Neutrophil (primary cell): ENCODE data around the gene AIP.

ENCODE experiments used
- H3K27ac ChIP-seq: fragments of 200-600 bp; sonication (generic); 2 replicates; pipeline ENCODE4 v1.5.1; 2016; ENCODE audit warnings: mild to moderate bottlenecking, moderate library complexity
- H3K27me3 ChIP-seq: fragments of 200-600 bp; sonication (generic); 2 replicates; pipeline ENCODE4 v1.6.0; 2016; ENCODE audit warnings: mild to moderate bottlenecking
- H3K36me3 ChIP-seq: fragments of 200-600 bp; sonication (generic); 2 replicates; pipeline ENCODE4 v1.5.1; 2017
- H3K4me1 ChIP-seq, 2 experiments: fragments of 200-600 bp in 1 of 2; sonication (generic) in 1 of 2; 1 replicate in 1 of 2; 2 replicates in 1 of 2; pipeline versions ENCODE4 v1.5.1 to v1.6.1; 2013 to 2016; ENCODE audit warnings: low read depth in 1 of 2, low read length in 1 of 2, mild to moderate bottlenecking in 1 of 2, moderate library complexity in 1 of 2; ENCODE audit not compliant: control insufficient read depth in 1 of 2, insufficient read depth in 1 of 2
- H3K4me3 ChIP-seq, 2 experiments: fragments of 200-600 bp in 1 of 2; sonication (generic) in 1 of 2; 1 replicate in 1 of 2; 2 replicates in 1 of 2; pipeline ENCODE4 v1.5.1; 2013 to 2016; ENCODE audit warnings: low read depth in 1 of 2, low read length in 1 of 2, mild to moderate bottlenecking in 1 of 2, moderate library complexity in 1 of 2
- H3K9me3 ChIP-seq: fragments of 200-600 bp; sonication (generic); 2 replicates; pipeline ENCODE4 v1.5.1; 2016
- TF ChIP-seq, protein P1 (sequence below): fragments of 200-600 bp; sonication (generic); IDR thresholded peaks from 2 replicates; pipeline ENCODE4 v1.5.1; 2016; ENCODE audit warnings: antibody characterized with exemption

Gene AIP

DNA sequence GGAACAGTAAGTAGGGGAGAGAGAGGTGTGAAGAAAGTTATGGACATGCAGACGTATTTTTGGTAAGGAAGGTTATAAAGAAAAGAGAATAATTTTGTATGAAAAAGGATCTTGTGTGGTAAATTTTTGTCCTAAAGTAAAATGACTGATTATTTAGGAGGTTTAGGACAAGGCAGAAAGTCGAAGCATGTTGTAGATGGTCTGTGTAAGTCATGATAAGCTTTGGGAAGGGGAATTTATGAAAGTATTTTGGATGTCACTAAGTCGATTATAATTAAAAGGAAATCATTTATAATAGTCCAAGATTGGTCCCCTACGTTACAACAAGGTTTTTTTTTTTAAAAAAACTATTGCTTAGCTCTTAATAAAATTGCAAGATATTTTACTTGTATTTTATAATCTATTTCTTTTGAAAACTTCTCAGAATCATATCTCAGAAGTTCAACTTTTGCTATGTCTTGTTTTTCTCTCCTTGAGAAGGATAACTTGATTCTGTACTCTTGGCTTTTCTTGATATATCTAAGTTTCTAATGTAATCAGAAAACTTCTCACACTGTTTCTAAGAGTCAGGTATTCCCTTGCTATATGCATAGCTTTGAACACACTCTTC is 51.3 kb downstream of the AIP start:
- Histone ChIP-seq H3K4me3 (no peak overlapping the region), H3K36me3 (no peaks in the 10 kb centered on the region), H3K27me3 (peaks cover 16% of the 10 kb centered on the region), H3K9me3 (peaks cover 6% of the 10 kb centered on the region), H3K4me1 (no peaks in the 10 kb centered on the region), H3K27ac (no peak overlapping the region)
- TF ChIP-seq, protein P1, sequence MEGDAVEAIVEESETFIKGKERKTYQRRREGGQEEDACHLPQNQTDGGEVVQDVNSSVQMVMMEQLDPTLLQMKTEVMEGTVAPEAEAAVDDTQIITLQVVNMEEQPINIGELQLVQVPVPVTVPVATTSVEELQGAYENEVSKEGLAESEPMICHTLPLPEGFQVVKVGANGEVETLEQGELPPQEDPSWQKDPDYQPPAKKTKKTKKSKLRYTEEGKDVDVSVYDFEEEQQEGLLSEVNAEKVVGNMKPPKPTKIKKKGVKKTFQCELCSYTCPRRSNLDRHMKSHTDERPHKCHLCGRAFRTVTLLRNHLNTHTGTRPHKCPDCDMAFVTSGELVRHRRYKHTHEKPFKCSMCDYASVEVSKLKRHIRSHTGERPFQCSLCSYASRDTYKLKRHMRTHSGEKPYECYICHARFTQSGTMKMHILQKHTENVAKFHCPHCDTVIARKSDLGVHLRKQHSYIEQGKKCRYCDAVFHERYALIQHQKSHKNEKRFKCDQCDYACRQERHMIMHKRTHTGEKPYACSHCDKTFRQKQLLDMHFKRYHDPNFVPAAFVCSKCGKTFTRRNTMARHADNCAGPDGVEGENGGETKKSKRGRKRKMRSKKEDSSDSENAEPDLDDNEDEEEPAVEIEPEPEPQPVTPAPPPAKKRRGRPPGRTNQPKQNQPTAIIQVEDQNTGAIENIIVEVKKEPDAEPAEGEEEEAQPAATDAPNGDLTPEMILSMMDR, result no peak

DNA sequence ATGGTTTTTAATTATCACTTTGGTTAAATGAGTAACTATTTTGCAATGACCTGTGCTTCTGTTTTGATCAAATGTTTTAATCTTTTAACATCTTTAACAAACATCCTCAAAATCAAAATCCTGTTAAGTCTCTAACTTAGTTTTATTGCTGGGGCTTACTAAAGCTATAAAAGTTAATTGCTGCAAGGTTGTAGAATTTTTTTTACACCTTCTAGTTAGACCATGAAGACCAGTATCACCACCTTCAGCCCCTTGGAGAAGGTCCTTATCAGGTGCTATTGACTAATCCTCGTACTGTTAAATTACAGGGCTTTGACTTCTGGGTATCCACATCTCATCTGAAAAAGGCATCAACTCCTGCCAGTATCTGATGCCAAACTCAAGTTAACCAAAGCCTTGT is 52.7 kb downstream of the AIP start:
- Histone ChIP-seq H3K4me1 (no peaks in the 10 kb centered on the region), H3K27me3 (peaks cover 2% of the 10 kb centered on the region), H3K27ac (no peak overlapping the region), H3K4me3 (no peak overlapping the region), H3K36me3 (no peaks in the 10 kb centered on the region), H3K9me3 (peaks cover 6% of the 10 kb centered on the region)
- TF ChIP-seq, protein P1, result no peak

GRCh38 chr11:67538306-67538705 is 55.5 kb downstream of the AIP start:
- no peaks in the 10 kb centered on the region for H3K4me1 ChIP-seq
- H3K36me3 ChIP-seq, result no peaks in the 10 kb centered on the region
- no peak overlapping the region for H3K27ac ChIP-seq
- H3K4me3 ChIP-seq, result no peak overlapping the region
- peaks cover 5% of the 10 kb centered on the region for H3K9me3 ChIP-seq
- no peaks in the 10 kb centered on the region for H3K27me3 ChIP-seq
- TF ChIP-seq, protein P1, result no peak

DNA sequence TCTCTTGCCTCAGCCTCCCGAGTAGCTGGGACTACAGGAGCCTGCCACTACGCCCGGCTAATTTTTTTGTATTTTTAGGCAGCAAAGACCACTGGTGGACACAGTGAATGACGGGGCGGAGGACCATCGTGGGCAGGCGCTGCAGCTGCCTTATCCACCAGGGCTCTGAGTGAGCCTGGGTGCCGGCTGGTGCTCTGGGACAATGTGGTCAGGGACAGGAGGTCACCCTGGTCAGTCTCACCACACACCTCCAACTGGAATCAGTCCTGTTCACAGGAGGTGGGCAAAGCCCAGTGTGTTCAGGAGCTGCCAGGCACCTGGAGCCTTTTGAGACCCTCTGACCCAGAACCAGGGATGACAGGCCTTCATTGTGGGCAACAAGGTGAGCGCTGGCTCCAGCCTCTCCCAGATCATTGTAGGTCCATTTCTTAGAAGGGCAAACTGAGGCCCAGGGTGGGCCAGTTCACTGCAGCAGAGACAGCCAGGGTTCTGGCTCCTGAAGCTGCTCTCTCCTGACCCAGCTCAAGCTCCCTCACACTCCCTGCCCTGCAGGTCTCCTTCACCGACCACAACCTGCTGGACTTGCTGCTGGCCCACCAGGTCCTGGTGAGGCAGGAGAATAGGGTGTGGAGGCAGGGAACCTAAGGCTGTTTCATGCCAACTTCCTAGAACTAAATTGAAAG is 56.1 kb downstream of the AIP start:
- Histone ChIP-seq H3K4me3 (no peak overlapping the region), H3K36me3 (no peaks in the 10 kb centered on the region), H3K27ac (no peak overlapping the region), H3K4me1 (no peaks in the 10 kb centered on the region), H3K27me3 (no peaks in the 10 kb centered on the region), H3K9me3 (no peaks in the 10 kb centered on the region)
- TF ChIP-seq, protein P1, result no peak

DNA sequence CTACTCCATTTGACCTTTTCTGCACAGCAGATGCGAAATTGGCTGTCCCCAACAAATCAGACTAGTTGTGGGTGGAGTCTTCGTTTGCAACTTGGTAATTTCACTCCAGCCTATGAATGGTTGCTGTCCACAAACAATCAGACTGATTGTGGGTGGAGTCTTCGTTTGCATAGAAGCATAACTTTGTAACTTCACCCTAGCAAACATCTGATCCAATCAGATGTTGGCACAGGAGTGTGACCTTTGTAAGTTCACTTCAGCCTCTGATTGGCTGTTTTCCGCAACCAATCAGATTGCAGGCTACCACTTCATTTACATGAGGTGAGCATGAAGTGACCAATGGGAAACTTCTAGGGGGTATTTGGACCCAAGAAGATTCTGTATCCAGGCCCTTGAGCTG is 56.7 kb downstream of the AIP start:
- H3K4me1 ChIP-seq, result no peaks in the 10 kb centered on the region
- no peaks in the 10 kb centered on the region for H3K9me3 ChIP-seq
- no peak overlapping the region for H3K4me3 ChIP-seq
- H3K27me3 ChIP-seq, result no peaks in the 10 kb centered on the region
- TF ChIP-seq, protein P1, result no peak
- H3K36me3 ChIP-seq, result no peaks in the 10 kb centered on the region
- H3K27ac ChIP-seq, result no peak overlapping the region
